Measurements from ENCODE around the gene RASSF4.

RASSF4 gene

DNA sequence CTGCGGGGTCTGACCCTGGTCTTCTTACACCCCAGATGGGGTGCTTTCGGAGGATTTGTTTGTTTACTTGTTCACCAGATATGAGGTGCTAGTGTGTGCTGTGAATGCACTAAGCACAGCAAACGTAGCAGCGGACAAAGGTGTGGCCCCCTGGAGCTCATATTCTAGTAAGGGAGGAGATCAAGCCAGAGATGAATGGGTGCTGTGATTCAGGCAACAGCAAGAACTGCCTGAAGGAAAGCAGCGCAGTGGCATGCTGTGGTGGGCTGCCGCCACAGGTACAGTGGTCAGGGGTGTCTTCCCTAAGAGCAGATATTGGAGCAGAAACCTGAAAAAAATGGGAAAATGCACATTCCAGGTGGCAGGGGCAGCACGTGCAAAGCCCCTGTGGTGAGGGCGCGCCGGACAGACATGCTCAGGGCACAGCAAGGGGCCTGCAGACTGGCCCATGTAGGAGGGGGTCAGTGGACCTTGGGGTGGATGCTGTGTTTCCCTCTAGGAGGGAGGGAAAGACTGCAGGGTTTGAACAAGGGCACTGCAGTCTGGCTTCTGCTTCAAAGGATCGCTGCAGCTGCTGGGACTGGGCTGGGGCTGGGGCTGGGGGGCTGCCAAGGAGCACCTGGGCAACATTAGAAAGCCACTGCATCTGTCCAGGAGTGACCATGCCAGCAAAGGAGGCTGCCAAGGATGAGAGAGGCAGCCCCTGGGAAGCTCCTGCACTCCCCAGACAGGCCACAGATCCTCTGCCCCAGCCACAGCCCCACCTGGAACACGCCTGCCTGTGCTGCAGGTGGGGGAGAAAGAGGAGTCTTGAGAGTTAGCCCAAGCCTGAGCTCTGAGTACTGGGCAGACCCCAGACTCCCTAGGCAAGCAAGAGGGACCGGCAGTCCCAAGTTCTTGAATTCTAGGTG lies 19.9 kb downstream of the RASSF4 start:
- H4K20me1 ChIP-seq = peaks cover 23% of the 10 kb centered on the region
- peak overlapping the region; percentile 88 for H3K9ac ChIP-seq
- peaks cover 13% of the 10 kb centered on the region for H3K36me3 ChIP-seq
- H3K4me3 ChIP-seq = peak overlapping the region; percentile 80; the same call in 1 of the 2 replicates
- no peaks in the 10 kb centered on the region for H3K9me3 ChIP-seq
- peaks cover 97% of the 10 kb centered on the region for H3K4me1 ChIP-seq
- peak overlapping the region; percentile 100 for H3K4me2 ChIP-seq
- TF ChIP-seq Cebpa-rat (IDR thresholded peaks at IDR 0.05) = no peak
- H3K27ac ChIP-seq = peak overlapping the region; percentile 86
- no peaks in the 10 kb centered on the region for H3K27me3 ChIP-seq

DNA sequence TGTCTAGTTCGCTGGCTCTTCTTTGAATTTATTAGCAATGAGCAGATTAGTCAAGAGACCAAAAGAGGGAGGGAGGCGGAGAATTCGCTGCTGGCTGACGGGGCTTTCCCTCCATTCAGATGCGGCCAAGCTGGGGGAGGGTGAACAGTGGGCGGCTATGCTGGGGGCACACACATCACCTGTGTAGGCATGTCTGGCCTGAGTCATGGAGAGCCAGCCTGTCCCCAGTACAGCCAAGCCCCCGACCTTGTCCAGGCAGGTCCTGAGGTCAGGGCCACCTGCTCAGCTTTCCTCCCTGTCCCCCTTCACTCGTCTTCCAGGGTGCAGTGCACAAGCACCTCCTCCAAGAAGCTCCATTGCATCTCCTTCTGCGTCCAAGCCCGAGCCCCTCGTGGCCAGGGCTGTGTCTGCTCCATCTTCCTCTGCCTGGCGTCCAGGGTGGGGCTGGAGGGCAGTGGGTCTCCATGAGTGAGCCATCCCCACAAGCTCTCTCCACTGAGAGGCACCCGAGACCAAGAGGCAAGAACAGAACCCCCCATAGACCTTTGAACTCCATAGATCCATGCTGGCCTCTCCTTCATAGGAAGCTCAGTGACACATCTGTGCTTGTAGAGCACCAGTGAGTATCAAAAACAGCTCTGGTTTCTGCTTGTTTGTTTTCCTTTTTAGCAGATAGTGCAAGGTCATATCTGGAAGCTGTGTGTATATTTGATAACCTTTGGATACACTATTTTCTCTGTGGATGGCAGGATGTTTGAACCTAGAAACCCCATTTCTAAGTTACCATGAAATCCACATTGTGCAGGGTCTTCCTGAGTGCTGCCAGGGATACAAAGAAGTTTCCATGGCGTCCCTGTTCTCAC lies 20.9 kb downstream of the RASSF4 start:
- no peak for TF ChIP-seq Cebpa-rat (IDR thresholded peaks at IDR 0.05)
- Histone ChIP-seq H3K9ac (peak overlapping the region; percentile 88; the same call in 1 of the 2 replicates), H3K4me2 (peak overlapping the region; percentile 100), H3K27me3 (no peaks in the 10 kb centered on the region), H3K4me1 (peaks cover 91% of the 10 kb centered on the region), H4K20me1 (peaks cover 23% of the 10 kb centered on the region), H3K27ac (peak overlapping the region; percentile 86), H3K4me3 (no peak overlapping the region), H3K9me3 (no peaks in the 10 kb centered on the region), H3K36me3 (peaks cover 24% of the 10 kb centered on the region)

DNA sequence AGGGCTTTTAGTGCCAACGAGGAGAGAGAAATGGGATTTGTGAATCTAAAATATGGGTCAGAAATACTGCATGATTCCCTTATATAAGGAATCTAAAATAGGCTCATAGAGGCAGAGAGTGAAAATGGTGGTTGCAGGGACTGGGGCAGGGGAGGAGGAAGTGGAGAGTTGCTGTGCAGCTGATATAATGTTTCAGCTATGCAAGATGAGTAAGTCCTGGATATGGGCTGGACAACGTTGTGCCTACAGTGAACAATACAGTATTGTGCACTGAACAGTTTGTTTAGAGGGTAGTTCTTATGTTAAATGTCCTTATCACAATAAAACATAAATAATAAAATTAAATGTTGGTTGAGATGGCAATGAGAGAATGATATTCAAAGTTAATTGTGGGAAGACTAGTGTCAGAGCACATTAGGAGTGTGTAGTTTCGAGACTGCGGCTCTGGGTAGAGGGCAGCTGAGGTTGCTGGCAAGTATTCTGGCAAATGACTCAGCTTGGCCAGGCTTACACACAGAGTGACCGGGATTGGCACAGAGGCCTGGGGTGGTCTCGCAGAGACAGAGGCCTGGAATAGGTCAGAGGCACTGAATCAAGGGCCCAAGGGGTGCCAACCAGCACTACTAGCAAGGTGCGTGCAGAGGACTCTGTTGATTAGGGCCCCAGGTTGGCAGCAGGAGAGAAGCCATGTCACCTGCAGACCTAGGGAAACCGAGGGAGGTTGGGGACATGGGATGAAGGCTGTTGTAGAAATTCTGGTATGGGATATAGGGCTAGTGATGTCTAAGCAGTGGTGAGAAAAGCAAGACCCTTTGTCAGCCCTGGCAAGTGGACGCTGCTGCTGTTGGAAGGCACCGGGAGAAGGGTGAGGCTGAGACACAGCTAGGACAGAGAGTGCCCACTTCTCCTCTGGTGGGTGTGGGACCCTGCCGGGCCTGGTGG lies 21.8 kb downstream of the RASSF4 start:
- no peak for TF ChIP-seq Cebpa-rat (IDR thresholded peaks at IDR 0.05)
- H4K20me1 ChIP-seq = peaks cover 14% of the 10 kb centered on the region
- H3K27ac ChIP-seq = peak overlapping the region; percentile 86
- peaks cover 25% of the 10 kb centered on the region for H3K36me3 ChIP-seq
- H3K9me3 ChIP-seq = no peaks in the 10 kb centered on the region
- no peak overlapping the region for H3K4me3 ChIP-seq
- H3K9ac ChIP-seq = peak overlapping the region; percentile 66
- no peaks in the 10 kb centered on the region for H3K27me3 ChIP-seq
- H3K4me2 ChIP-seq = peak overlapping the region; percentile 100
- H3K4me1 ChIP-seq = peaks cover 85% of the 10 kb centered on the region

DNA sequence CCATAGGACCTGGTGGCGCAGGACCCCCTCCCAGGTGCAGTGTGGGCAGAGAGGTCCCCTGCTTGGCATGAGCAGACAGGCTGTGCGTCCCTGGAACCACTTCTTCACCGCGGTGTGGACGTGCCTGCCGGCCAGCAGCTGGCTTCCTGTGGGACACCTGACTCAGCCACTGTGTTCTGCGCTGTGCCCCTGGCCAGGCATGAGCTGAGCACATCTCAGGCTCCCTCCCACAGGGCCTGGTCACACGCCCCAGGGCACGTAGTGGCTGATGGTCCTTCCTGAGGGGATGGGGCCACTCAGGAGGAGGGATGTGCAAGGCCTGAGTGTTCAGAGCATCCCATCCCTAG lies 22.5 kb downstream of the RASSF4 start:
- peak overlapping the region; percentile 100 for H3K4me2 ChIP-seq
- no peak for TF ChIP-seq Cebpa-rat (IDR thresholded peaks at IDR 0.05)
- H3K27ac ChIP-seq = peak overlapping the region; percentile 69
- H3K4me3 ChIP-seq = no peak overlapping the region; the same call in 1 of the 2 replicates
- no peaks in the 10 kb centered on the region for H3K9me3 ChIP-seq
- H3K9ac ChIP-seq = peak overlapping the region; percentile 66
- H3K36me3 ChIP-seq = peaks cover 19% of the 10 kb centered on the region; the same call in 1 of the 2 replicates
- no peaks in the 10 kb centered on the region for H3K27me3 ChIP-seq
- H3K4me1 ChIP-seq = peaks cover 85% of the 10 kb centered on the region
- peaks cover 8% of the 10 kb centered on the region for H4K20me1 ChIP-seq

DNA sequence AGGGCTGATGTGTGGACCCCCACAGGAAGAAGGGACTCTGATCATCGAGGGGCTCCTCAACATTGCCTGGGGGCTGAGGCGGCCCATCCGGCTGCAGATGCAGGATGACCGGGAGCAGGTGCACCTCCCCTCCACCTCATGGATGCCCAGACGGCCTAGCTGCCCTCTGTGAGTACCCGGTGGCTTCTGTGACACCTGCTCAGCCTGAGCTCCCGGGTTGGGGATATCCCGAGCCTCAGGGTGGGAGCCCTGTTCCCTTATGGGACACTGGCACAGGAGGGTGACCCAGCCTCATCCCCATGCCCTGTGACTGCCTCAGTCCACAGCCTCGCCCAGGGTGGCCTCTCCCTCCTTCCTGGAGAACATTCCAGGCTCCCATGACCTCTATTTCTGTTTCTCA lies 22.9 kb downstream of the RASSF4 start:
- no peaks in the 10 kb centered on the region for H3K27me3 ChIP-seq
- H3K27ac ChIP-seq = peak overlapping the region; percentile 69
- H3K4me1 ChIP-seq = peaks cover 82% of the 10 kb centered on the region

DNA sequence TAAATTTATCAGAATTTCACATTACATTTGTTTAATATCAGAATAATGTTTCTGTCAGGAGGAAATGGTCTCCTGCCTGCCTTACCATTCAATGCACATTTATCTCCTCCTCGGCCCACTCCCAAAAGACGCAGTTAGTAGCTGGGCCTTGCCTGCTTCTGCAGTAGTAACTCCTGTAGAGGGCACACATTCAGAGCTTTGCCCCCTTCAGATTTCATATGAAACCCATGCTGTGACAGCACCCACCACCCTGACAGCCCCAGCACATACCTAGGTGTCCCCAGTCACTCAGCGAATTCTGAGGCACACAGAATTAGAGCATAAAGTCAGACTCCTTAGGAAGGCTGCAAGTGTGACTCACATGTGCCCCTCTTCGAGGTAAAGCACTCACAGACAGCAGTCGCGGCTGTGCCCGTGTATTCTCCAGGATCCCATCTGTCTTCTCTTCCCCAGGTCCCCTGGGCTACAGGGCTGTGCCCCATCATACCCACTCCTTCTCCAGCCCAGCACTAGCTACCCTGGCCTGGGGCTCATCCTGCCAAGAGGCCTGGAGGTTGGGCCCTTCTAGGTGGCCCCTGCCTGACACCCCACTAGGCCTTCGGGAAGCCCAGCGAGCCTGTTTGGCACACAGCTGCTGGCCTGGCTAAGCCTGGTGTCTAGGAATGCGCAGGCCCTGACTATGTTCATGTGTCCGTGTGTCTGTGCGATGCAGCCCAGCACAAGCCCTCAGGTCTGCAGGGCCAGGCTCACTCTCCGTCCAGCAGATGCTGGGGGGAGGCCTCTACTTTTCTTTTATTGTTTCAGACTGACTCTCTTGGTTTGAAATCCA lies 23.7 kb downstream of the RASSF4 start:
- no peaks in the 10 kb centered on the region for H4K20me1 ChIP-seq
- TF ChIP-seq Cebpa-rat (IDR thresholded peaks at IDR 0.05) = no peak
- H3K27me3 ChIP-seq = no peaks in the 10 kb centered on the region
- peaks cover 74% of the 10 kb centered on the region for H3K4me1 ChIP-seq
- peaks cover 12% of the 10 kb centered on the region; the same call in 1 of the 2 replicates for H3K36me3 ChIP-seq
- peak overlapping the region; percentile 66; the same call in 1 of the 2 replicates for H3K9ac ChIP-seq
- H3K27ac ChIP-seq = peak overlapping the region; percentile 69
- no peaks in the 10 kb centered on the region for H3K9me3 ChIP-seq
- H3K4me3 ChIP-seq = no peak overlapping the region
- peak overlapping the region; percentile 100 for H3K4me2 ChIP-seq

More for the DNA sequence above, 22.9 kb downstream of the RASSF4 start:
- peak overlapping the region; percentile 66 for H3K9ac ChIP-seq
- H3K4me3 ChIP-seq = peak overlapping the region; percentile 19; the same call in 1 of the 2 replicates
- H4K20me1 ChIP-seq = peaks cover 4% of the 10 kb centered on the region
- no peak for TF ChIP-seq Cebpa-rat (IDR thresholded peaks at IDR 0.05)
- peak overlapping the region; percentile 100 for H3K4me2 ChIP-seq
- H3K9me3 ChIP-seq = no peaks in the 10 kb centered on the region
- H3K36me3 ChIP-seq = peaks cover 15% of the 10 kb centered on the region; the same call in 1 of the 2 replicates

DNA sequence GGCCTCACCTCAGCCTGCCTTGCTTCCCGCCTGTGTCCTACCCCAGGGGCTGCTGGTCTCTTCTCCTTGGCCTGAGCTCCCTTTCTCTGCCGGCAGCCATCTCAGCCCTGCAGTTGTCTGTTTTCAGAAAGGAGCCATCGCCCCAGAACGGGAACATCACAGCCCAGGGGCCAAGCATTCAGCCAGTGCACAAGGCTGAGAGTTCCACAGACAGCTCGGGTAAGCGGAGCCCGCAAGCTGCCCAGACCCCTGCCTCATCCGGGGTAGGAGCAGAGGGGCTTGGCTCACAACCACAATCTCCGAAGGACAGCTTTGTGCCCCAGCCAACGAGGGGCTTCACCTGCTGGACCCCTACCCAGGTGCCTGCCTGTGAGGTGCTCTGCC lies 24.3 kb downstream of the RASSF4 start:
- Histone ChIP-seq H3K36me3 (peaks cover 14% of the 10 kb centered on the region; the same call in 1 of the 2 replicates), H4K20me1 (no peaks in the 10 kb centered on the region), H3K27me3 (no peaks in the 10 kb centered on the region), H3K4me1 (peaks cover 69% of the 10 kb centered on the region), H3K9me3 (no peaks in the 10 kb centered on the region), H3K27ac (peak overlapping the region; percentile 69), H3K4me3 (no peak overlapping the region), H3K4me2 (peak overlapping the region; percentile 100; the same call in 1 of the 2 replicates), H3K9ac (0 out of 2 replicates have a peak overlapping the region, but pooled peaks have one; percentile 3)
- no peak for TF ChIP-seq Cebpa-rat (IDR thresholded peaks at IDR 0.05)

DNA sequence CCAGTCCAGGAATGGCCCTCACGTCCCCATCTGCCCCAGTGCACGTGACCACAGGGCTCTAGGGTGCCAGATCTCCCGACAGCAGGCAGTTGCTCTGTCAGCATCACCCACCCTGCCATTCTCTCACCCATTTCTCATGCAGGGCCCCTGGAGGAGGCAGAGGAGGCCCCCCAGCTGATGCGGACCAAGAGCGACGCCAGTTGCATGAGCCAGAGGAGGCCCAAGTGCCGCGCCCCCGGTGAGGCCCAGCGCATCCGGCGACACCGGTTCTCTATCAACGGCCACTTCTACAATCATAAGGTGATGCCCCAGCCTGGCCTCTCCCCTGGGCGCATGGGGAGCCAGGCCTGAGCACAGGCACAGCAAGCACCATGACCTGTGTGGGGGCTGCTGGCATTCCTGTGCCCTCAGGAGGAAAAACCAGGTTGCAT lies 25.1 kb downstream of the RASSF4 start:
- Histone ChIP-seq H4K20me1 (no peaks in the 10 kb centered on the region), H3K36me3 (peaks cover 17% of the 10 kb centered on the region; the same call in 1 of the 2 replicates), H3K4me1 (peaks cover 69% of the 10 kb centered on the region), H3K4me3 (no peak overlapping the region), H3K27me3 (no peaks in the 10 kb centered on the region), H3K9ac (no peak overlapping the region), H3K27ac (no peak overlapping the region), H3K4me2 (no peak overlapping the region), H3K9me3 (no peaks in the 10 kb centered on the region)
- no peak for TF ChIP-seq Cebpa-rat (IDR thresholded peaks at IDR 0.05)
